Activated naive CD4-positive, alpha-beta T cell treated with Interleukin-2 at 50 U/mL for 16 hours (primary cell): Measurements from ENCODE around the gene HTRA2.

Source experiments
- DNase-seq: peaks from one replicate; pipeline ENCODE4 v3.0.0-alpha.2; 2020

HTRA2 gene

DNA sequence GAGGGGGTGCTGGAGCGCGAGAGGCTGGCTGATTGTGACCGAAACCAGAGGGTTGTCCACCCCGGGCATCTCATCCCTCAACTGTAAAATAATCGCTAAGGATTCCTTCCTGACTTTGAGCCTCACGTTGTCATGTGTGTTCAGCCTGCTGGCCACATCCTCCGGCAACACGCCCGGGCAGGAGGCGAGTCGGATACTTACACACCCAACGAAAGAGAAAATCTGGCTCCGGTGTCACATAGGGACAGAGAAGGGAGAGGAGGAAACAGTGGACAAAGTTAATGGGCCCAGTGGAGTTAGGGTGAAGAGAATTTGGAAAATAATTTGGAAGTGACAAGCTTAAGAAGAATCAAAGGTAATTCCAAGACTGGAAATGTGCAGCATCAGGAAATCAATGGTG, 13.1 kb upstream of the HTRA2 start:
- DNase-seq = no peak

DNA sequence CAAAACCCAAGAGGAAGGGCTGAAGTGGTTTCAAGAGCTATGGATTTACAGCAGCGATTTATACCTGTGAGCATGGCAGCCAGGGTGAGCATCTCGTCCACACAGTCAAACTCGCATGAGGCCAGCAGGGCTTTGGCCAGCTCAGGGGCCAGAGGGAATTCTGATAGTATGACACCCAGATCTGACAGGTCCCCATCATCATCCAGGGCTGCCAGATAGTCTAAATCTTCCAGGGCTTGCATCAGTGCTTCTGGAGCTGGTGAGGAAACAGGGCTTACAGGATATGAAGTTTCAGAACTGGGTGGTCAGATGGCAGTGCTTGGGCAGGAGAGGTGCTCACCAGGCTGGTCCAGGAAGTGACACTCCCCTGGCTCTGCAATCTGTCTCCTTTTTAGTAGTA, 7.2 kb upstream of the HTRA2 start:
- no peak for DNase-seq

DNA sequence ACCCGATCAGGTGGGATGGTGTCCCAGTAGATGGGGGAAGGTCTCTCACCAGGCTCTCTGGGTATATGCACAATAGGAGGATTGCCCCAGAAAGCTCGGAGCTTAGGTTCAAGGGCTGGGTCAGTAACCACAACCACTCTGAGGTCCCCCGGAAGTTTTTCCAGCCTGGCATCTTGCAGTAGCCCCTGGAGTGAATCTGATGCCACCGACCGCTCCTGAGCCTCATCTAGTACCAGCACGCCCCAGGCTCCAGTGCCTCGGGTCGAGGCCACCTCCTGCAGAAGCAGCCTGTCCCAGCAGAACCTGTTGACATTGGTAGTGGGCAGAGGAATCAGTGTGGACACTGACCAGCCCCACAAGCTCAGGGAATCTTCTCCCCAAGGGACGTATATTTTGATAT, 5.7 kb upstream of the HTRA2 start:
- DNase-seq = no peak

DNA sequence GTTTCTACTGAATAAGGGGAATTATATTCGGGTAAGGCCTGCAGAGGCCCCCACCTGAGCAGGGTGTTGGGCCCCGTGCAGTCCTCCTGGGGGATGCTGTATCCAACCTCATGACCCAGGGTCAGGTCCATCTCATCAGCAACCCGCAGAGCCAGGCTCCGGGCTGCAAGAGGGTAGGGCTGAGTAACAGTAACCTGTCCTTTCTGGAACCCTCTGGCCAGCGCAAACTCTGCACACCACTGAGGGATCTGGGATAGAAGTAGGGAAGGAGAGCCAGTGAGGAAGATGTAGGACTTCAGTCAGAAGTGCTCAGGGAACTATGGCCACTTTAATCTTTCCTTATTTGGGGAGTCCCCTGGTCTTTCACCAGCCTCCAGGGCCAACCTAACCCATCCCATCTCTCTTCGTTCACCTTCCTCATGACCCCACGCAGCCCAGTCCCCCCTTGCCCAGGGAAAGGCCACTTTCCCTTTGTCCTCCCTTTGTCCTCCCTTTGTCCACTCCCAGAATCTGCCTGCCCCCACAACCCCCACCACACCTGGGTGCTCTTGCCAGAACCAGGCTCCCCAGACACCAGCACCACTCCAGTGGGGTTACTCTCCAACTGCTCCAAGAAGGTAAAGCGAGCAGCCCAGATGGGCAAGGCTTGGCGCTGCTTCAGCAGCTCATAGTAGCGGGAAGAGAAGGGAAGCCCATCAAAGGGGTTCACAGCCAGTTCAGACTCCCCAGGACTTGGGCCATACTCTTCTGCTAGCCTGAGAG, 4.6 kb upstream of the HTRA2 start:
- no peak for DNase-seq

DNA sequence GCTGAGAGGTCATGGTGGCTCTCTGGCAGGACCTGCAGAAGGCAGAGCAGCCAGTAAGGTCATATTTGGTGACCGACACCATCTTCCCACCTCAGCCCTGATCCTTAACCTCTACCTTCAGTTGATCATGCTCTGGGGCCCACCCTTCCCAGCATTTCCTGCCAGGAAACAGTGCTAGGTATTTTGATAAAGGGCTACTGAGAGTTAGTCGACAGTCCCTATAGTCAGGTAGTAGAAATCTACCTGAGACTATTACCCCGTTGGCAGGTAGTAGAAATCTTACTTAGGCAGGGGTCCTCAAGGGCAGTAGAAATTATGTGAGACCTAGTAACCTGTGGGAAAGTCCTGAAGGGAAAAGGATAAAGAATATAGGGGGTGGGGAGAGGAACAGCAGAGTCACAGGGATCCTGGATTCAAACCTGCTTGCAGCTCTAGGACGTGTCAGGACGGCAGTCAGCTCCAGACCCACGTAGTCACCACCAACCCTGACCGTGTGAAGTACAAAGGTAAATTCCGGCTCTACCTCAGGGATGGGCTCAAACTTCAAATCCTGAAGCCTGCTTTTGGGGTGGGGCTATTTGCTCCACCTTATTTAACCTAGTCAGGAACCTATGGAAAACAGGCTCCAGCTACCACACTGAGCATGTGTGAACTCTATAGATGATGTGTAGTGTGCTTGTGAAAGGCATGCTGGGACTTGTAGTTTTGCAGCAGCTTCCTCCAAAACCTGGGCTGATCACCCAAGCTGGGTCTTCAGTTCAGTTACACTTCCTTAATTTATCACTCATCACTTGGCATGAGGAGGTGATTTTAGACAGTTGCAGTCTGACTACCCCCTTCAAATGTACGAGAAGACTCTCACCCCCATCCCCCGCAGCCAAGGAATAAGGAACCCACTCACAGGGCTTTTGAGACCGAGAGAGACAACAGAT, 3.8 kb upstream of the HTRA2 start, which contains the start of gene DQX1:
TSS of gene DQX1 (minus strand) at position 515 of the 932 bp plus-strand sequence. CDS start at position 13, 502 bp downstream.
- DNase-seq = no peak

DNA sequence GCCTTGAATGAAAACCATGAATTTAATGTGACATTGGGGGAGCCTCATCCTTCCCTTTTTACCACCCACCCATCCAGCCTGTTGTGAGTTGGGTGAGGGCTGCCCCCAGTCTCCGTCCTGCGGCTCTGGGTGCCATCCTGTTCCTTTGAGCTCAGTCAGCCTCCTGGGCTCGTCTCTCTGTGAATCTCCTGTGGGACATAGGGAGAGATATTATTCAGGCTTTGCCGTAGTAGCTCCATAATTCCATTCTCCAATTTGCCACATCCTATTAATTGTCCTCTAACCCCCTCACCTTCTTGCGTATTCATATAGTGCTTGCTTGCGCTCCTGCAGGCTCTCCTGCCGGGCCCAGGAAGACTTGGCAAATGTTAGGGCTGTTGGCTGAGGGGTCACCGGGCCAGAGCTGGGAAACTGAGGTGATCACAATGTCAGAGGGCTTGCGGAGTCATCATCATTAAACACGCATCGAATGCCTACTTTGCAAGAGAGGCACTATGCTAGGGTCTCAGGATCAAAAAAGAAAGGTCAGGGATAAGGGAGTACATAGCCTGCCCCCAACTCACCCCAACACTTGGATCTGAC, 3.0 kb upstream of the HTRA2 start:
- DNase-seq = no peak

DNA sequence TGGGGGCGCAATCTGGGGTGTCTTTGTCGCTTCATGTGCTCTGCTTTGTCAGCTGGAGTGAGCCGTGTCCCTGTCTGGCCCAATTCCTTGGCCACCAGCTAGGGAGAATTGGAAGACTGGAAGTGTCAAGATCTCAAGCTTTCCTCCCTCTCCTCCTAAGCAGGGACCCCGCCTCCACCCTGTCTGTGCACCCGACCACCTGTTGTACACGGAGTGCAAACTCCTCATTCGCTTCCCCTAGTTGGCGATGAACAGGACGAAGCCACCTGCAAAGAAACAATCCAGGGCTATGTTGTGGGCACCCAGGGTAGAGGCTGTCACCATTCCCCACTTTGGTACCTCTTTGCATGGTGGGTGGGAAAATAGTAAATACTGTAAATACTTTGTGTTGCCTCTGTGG, 2.0 kb upstream of the HTRA2 start:
- no peak for DNase-seq

DNA sequence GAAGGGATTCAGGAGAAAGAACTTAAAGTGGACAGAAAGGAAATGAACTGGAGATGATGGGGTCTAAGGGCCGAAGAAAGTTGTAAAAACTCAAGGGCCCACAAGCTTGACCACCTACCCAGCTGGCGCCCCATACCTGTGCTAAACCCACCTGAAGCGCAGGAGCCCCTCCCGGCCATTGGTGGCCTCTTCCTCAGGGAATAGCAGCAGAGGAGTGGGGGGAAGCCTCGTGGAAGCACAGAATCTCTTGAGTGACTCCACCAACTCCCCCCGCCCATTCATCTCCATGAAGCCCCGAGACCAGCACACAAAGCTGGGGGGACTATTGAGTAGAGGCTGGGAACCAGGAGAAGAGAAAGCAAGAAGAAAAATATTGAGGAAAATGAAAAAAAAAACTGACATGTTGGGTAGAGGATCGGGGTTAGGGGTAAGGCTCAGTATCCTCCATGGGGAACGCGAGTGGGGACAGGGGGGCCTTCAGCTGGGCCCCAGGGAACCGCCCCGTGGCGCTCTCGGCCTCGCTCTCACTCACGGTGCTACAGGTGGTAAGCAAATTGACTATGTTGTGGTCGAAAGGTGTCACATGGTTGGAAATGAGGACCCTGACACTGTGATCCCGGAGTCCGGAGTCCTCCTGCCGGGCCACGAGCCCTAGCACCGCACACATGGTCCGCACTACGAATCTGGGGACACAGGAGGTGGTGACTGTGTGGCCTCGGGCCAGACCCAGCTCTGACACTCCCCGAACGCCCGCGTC, 955 bp upstream of the HTRA2 start:
- DNase-seq = no peak

DNA sequence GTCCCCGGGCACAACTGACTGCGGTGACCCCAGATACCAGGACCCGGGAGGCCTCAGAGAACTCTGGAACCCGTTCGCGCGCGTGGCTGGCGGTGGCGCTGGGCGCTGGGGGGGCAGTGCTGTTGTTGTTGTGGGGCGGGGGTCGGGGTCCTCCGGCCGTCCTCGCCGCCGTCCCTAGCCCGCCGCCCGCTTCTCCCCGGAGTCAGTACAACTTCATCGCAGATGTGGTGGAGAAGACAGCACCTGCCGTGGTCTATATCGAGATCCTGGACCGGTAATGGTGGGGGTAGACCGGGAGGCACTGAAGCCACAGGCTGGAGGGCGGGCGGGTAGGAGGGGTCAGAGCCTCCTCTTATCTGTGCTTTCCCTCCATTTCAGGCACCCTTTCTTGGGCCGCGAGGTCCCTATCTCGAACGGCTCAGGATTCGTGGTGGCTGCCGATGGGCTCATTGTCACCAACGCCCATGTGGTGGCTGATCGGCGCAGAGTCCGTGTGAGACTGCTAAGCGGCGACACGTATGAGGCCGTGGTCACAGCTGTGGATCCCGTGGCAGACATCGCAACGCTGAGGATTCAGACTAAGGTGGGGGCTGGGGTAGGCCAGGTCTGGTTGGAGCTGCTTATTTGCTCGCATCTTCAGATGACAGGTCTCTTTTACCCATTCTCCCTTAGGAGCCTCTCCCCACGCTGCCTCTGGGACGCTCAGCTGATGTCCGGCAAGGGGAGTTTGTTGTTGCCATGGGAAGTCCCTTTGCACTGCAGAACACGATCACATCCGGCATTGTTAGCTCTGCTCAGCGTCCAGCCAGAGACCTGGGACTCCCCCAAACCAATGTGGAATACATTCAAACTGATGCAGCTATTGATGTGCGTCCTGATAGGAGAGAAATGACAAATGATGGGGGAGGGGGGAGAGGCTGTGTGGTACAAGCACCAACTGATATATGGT, 780 bp downstream of the HTRA2 start:
- DNase-seq = peak; percentile 55

DNA sequence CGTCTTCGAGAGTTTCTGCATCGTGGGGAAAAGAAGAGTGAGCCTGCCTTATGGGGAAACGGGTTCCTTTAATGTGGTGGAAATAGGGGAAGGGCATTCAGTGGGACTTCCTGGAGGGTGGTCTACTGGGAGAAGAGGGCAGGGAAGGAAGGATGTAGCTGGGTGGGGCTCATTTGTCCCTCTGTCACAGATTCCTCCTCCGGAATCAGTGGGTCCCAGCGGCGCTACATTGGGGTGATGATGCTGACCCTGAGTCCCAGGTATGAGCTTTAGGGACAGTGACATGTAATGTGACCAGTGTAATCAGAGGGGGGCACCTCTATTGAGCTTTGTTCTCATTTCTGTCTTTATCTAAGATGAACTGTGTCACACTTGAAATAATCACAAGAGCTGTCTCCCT, 1.9 kb downstream of the HTRA2 start:
- DNase-seq = no peak

DNA sequence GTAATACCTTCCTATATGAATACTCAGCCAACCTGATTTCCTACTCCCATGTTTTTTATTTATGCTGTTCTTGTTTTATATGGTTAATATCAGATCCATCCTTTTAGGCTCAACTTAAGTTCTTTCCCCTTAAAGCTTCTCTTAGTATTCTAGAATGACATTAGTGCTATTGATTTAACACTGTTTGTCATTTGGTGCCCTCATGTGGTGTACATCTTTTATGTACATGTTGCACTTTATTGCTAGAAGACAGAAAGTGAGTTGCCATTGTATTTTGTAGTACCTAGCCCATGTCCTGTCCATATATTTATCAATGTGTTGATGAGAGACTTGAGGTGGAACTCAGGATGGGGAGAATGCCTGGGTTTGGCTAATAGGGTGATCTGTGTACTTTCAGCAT, 2.5 kb downstream of the HTRA2 start:
- DNase-seq = no peak

DNA sequence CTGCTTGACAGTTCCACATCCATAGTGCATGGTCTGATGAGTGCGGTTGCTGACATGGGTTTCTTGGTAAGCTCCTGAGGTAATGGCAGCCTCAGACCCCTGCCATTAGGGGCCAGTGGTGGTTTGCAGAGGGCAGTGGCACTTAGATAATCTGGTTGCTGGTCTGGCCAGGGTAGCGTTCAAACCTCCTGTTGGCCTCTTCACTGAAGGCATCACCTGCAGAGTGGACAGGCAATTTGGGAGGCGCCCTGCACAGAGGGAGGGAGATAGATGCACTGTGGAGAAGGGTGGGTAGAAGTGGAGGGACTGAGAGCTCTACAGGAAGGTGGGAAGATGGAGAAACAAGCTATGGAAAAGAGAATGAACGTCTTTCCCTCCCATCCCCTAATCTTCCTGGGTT, 3.7 kb downstream of the HTRA2 start:
- no peak for DNase-seq

DNA sequence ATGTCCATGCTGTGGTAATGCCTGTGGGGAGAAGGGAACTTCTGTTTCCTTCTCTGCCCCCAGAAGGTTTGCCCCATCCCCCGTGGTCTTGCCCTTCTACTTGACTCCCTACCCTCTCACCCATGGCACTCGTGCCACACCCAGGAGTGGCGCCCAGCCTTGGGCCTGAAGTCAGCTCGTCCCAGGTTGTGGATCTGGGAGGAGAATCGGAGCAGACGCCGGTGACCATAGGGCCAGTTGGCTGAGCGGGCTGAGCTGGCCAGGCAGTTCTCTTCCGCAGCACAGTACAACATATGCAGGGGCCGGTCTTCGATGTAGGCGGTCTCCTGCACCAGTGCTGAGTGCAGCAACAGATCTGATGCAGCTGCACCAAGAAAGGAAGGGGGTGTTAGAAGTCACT, 4.7 kb downstream of the HTRA2 start:
- no peak for DNase-seq

DNA sequence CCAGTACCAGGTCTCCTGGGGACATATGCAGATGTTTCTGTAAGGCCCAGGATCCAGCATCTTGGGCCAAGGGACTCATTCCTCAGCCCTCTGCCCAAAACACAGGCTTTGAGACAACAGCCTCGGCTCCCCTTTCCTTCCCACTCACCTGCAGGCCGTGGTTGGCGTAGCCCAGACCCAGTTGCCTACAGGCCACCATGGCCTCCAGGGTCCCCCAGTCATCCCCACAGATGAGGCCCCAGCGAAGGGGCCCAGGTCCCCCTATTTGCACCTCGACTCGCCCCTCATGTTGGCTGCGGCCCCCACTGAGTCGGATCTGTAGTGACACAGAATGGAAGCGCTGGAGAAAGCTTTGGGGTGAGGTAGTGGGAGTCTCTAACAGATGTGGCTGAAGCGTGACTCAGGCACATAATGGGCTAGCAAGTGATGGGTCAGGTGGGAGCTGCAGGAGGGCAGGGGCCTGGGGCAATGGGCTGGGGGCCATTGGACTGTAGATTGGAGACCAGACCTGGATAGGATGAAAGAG, 5.8 kb downstream of the HTRA2 start:
- no peak for DNase-seq

DNA sequence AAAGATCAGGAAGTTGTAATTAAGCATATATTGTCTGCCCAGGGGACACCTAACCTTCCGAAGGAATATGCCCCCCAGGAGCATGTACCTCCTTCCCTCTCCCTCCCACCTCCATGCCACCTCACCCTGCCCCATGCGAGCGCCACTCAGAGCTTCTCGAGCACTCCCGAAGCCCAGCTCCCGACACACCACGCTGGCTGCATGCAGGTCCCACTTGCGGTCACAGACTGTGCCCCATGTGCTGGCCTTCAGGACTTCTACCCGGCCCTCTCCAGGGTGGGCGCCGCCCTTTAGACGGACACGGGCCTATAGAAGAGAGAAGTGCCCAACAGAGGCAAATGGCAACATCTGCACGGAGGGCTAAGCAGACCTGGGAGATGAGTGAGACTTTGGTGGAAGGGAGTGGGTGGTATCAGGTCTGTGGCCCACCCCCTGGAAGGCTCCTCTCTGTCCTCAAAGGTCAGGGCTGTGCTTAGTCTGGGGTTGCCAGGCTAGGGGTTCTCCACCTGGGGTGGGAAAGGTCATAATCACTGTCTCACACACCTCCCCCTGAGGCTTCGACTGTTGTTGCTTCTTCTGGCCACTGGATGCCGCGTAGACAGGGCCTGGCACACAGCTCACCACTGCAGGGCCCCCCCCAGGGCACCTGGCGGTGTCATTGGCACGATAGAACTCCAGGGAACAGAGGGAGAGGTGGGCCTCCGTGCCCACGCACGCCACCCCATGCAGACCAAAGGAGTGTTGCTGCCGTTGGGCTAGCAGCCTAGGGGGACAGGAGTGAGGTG, 6.6 kb downstream of the HTRA2 start:
- DNase-seq = no peak

DNA sequence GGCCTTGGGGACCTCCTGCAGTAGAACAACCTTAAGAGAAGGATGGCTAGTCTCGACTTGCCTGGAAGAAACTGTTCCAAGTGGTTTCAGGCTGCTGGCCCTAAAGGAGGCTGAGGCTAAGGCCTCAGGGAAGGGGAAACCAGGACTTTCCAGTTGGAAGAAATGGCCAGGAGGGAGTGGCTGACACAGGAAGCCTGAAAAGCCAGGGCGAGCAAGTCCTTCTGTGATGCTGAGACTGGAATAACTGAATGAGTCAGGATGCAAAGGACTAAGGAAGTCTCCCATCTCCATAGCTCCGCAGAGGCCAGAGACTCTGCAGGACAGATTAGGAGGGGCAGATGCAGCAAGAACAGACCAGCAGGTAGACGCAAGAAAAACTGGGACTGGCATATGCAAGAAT, 7.4 kb downstream of the HTRA2 start:
- no peak for DNase-seq

DNA sequence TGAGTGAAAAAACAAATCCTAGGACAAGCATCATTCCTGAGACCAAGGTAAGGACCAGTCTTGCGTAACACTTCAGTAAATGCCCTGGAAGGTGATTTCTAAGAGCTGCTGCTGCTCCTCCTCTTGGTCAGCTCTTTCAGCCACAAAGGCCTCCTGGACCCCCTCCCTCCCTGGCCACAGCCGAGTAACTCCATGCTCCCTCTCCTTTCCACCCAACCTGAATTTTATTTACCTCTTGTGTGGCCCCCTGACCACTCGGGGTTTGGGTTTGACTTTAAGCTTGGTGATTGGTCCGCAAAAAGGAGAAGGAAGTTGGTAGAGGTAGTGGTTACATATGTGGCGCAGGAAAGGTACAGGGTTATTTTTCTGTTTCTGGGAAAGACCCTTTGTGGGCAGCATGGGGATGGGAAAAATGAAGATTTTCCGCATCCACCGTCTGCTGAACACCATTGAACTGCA, 9.2 kb downstream of the HTRA2 start:
- no peak for DNase-seq

DNA sequence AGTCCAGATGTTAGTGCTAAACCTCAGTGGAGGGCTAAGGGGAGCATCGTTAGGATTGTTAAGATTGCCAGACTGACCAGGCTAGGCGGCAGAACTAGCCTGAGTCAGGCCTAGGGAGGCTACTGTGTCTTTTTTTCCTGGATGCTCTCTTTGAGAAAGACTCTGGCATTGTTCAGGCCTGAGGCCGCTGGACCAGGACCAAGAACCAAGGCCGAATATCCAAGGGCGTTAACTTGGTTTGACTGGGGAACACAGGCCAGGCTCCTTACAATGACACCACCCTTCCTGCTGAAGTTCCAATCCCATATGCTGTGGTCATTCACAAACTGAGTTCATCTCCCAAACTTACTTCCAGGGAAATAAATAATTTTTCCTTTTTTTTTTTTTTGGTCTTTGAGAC, 10.6 kb downstream of the HTRA2 start:
- no peak for DNase-seq

DNA sequence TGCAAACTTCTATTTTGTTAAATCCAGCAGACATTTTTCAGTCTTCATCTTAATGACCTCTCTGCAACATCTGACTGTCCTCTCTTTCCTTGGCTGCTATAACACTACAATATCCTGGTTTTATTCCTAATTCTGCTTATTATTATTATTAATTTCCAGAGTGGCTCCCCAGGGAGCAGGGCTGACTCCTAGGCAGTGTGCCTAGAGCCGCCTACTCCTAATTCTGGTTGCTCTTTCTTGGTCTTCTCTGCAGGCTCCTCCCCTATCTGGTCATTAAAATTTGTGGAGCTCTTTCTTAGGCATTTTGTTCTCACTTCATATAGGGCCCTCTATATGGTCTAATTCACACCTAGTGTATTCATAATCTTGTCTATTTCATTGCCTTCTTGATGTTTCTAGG, 13.2 kb downstream of the HTRA2 start:
- DNase-seq = no peak

DNA sequence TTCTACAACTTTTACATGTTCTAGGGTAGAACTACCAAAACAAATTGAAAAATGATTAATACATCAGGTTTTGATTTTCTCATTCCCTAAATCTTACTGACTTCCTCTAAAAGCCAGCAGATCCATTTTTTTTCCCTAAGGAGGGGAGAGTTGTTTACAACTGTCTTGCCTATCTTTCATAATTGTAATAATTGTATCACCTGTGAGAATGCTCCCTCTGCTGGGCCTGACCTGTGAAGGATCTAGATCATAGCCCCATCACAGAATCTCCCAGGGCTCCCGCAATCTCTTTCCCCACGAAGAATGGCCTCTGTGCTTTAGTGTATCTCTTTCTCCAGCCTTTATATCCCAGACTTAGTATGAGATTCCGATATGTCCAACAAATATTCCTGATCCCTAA, 14.9 kb downstream of the HTRA2 start:
- no peak for DNase-seq

DNA sequence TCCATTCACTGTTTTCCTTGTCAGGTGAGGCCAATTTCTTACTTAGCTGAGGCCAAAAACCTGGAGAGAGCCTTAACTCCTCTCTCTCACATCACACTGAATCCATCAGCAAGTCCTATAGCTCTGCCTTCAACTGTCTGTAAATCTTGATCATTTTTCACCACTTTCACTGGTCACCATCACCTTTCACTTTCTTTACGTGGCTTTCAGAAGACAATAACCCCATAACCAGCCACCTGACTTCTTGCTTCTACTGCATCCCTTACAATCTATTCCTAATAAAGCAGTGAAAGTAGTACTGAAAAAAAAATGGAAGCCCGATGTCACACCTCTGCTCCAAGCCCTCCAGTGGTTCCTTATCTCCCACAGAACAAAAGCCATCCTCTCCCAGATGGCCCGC, 16.3 kb downstream of the HTRA2 start:
- no peak for DNase-seq
